Gastrocnemius medialis (tissue), 4 donors: Measurements from ENCODE around the gene CDH4. TPM values are rescaled to one million over a fixed set of nuclear protein-coding genes. Genes with fewer than 3 reads are reported as not detected.

Experiments used
- ATAC-seq, 2 donors: fragments of 150-250 bp; one replicate each; pipeline ENCODE4 v1.9.1; 2016
- DNase-seq, 2 donors: peaks; one replicate each; pipeline ENCODE4 v3.0.0-alpha.2; 2019
- H3K27ac ChIP-seq, 4 donors: fragments of 200-600 bp; sonication (generic); 1 replicate in 1 of 4; 2 replicates in 3 of 4; pipeline ENCODE4 v1.5.1; 2016 to 2018; ENCODE audit warnings: mild to moderate bottlenecking in 2 of 4, moderate library complexity in 1 of 4
- H3K27me3 ChIP-seq, 3 donors: fragments of 200-600 bp; sonication (generic) in 2 of 3; 1 replicate in 1 of 3; 2 replicates in 2 of 3; pipeline versions ENCODE4 v1.5.1 to v1.6.0; 2016 to 2019; ENCODE audit warnings: mild to moderate bottlenecking in 1 of 3, moderate library complexity in 1 of 3
- H3K36me3 ChIP-seq, 2 donors: fragments of 200-600 bp; sonication (generic) in 1 of 2; one replicate each; pipeline ENCODE4 v1.5.1; 2017 to 2018
- H3K4me1 ChIP-seq, 2 donors: fragments of 200-600 bp; sonication (generic) in 1 of 2; one replicate each; pipeline ENCODE4 v1.5.1; 2016 to 2017; ENCODE audit warnings: mild to moderate bottlenecking in 2 of 2
- H3K4me3 ChIP-seq, 4 donors: fragments of 200-600 bp; sonication (generic) in 3 of 4; 1 replicate in 1 of 4; 2 replicates in 3 of 4; pipeline ENCODE4 v1.5.1; 2016 to 2019; ENCODE audit warnings: mild to moderate bottlenecking in 2 of 4
- H3K9me3 ChIP-seq, 3 donors: fragments of 200-600 bp; sonication (generic) in 2 of 3; 1 replicate in 1 of 3; 2 replicates in 2 of 3; pipeline ENCODE4 v1.5.1; 2016 to 2019
- POLR2A ChIP-seq, 2 donors: fragments of 450-650 bp; IDR thresholded peaks; one replicate each; pipeline ENCODE4 v1.6.1; 2017; ENCODE audit warnings: antibody characterized with exemption in 2 of 2, mild to moderate bottlenecking in 2 of 2, moderate library complexity in 2 of 2
- in situ Hi-C, 4 donors: fragments of 200-750 bp; cut with MboI; loops; one replicate each; pipeline versions ENCODE4 v1.15.0 to v1.8.0; 2017; ENCODE audit warnings: low sequenced_read_pairs in 4 of 4
- intact Hi-C: fragments of 100-400 bp; cut with DNase I; formaldehyde crosslinking; loops from one replicate; pipeline ENCODE4 v1.15.1; 2023; ENCODE audit warnings: low total_unique reads
- total RNA-seq, 4 donors: library from RNA; depleted of rRNA; stranded (reverse); fragments of >200 nt; gene quantifications; one replicate each; pipeline versions ENCODE4 v1.1.0 to v1.2.3, GENCODE V29; 2016
- TF ChIP-seq, protein P1 (sequence below), 5 experiments: fragments of 450-650 bp in 3 of 5; fragments of 200-600 bp in 2 of 5; sonication (generic) in 2 of 5; IDR thresholded peaks in 4 of 5; conservative IDR thresholded peaks in 1 of 5; 1 replicate in 4 of 5; 2 replicates in 1 of 5; pipeline ENCODE4 v1.5.1; 2016 to 2019; ENCODE audit warnings: antibody characterized with exemption in 5 of 5, mild to moderate bottlenecking in 3 of 5, moderate library complexity in 3 of 5

Gene CDH4
- total RNA-seq, 4 donors from 2014 or later, result 0.38 to 1.2 (median 0.86) TPM

DNA sequence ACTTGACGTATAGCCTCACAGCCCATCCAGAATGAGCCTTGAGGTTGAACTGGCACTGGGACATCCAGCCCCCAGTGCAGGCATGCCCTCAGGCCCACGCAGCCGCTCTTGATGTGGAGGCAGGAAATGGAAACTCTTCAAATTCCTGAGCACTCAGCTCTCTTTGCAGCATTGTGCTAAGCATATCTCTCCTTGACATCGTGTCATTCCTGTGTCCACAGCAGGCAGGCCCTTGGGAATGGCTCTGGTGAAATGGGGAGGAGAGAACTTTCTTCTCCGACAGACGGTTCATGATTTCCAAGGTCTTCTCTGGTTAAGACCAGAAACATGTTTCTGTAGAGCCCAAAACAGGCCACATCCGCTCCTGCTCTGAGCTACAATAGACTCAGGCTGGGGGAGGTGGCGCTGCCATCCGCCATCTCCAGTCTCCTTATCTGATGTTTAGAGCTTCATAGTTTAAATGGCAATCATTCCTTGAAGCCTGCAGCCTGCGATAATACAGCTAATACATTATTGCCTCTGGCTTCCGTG lies 248.8 kb downstream of the CDH4 start:
- in situ Hi-C loops (no loop called here), intact Hi-C loops (no loop called here)
- no peak overlapping the region for H3K27ac ChIP-seq
- H3K36me3 ChIP-seq, result no peaks in the 10 kb centered on the region
- no peak for TF ChIP-seq POLR2A (IDR thresholded peaks at IDR 0.05)
- TF ChIP-seq, protein P1, sequence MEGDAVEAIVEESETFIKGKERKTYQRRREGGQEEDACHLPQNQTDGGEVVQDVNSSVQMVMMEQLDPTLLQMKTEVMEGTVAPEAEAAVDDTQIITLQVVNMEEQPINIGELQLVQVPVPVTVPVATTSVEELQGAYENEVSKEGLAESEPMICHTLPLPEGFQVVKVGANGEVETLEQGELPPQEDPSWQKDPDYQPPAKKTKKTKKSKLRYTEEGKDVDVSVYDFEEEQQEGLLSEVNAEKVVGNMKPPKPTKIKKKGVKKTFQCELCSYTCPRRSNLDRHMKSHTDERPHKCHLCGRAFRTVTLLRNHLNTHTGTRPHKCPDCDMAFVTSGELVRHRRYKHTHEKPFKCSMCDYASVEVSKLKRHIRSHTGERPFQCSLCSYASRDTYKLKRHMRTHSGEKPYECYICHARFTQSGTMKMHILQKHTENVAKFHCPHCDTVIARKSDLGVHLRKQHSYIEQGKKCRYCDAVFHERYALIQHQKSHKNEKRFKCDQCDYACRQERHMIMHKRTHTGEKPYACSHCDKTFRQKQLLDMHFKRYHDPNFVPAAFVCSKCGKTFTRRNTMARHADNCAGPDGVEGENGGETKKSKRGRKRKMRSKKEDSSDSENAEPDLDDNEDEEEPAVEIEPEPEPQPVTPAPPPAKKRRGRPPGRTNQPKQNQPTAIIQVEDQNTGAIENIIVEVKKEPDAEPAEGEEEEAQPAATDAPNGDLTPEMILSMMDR (IDR thresholded peaks at IDR 0.05 in 4 of 5, conservative IDR thresholded peaks at IDR 0.05 in 1 of 5), result no peak
- no peak overlapping the region for H3K4me3 ChIP-seq
- H3K9me3 ChIP-seq, result no peaks in the 10 kb centered on the region
- peaks cover 0 to 4% (median 0%) of the 10 kb centered on the region in 3 donors for H3K27me3 ChIP-seq
- no peak for DNase-seq
- no peaks in the 10 kb centered on the region for H3K4me1 ChIP-seq
- no peak for ATAC-seq

DNA sequence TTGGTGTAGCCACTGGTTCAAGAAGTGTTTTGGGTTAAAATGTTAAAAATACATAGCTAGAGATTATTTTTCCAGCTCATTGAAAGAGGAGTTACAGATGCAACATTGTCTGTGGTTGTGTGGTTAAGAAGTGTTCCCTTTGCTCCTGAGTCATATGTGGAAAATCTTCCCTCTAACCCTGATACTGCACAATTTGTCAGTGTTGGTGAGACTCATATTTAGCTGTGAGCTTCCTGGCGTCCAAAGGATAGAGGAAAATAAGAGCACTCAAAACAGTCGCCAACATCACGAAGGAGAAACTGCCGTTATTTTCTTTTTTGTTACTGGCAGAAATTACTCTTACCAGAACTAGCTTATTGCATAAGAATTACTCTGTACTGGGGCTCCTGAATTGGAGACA lies 250.4 kb downstream of the CDH4 start:
- no peak for DNase-seq
- Histone ChIP-seq H3K36me3 (no peaks in the 10 kb centered on the region), H3K4me1 (no peaks in the 10 kb centered on the region), H3K27ac (no peak overlapping the region), H3K4me3 (no peak overlapping the region), H3K27me3 (peaks cover 0 to 4% (median 0%) of the 10 kb centered on the region in 3 donors), H3K9me3 (no peaks in the 10 kb centered on the region)
- TF ChIP-seq POLR2A (IDR thresholded peaks at IDR 0.05), result no peak
- TF ChIP-seq, protein P1 (IDR thresholded peaks at IDR 0.05 in 4 of 5, conservative IDR thresholded peaks at IDR 0.05 in 1 of 5), result no peak
- in situ Hi-C loops, result no loop called here
- ATAC-seq, result no peak
- intact Hi-C loops, result no loop called here

DNA sequence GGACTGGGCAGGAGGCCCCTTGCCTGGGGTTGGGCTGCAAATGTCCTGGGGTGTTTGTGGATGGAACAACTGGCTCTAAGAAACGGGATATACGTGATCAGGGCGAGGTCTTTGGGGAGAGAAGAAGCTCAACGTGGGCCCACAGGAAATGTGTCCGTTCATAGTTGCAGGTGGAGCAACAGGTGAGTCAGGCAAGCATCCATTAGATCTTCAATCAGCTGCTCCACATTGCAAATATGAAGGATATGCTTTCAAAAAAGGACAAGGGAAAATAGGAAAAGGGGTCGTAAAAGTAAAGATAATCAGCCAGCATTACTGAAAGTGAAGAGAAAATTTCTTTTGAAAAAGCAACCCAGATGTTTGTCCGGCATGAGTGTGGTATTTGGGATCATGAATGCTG lies 251.0 kb downstream of the CDH4 start:
- DNase-seq (no peak), ATAC-seq (no peak)
- no peaks in the 10 kb centered on the region for H3K36me3 ChIP-seq
- H3K4me3 ChIP-seq, result no peak overlapping the region
- TF ChIP-seq POLR2A (IDR thresholded peaks at IDR 0.05), result no peak
- TF ChIP-seq, protein P1 (IDR thresholded peaks at IDR 0.05 in 4 of 5, conservative IDR thresholded peaks at IDR 0.05 in 1 of 5), result no peak
- in situ Hi-C loops (no loop called here), intact Hi-C loops (no loop called here)
- no peaks in the 10 kb centered on the region for H3K4me1 ChIP-seq
- peaks cover 0 to 4% (median 0%) of the 10 kb centered on the region in 3 donors for H3K27me3 ChIP-seq
- H3K9me3 ChIP-seq, result no peaks in the 10 kb centered on the region
- no peak overlapping the region for H3K27ac ChIP-seq

DNA sequence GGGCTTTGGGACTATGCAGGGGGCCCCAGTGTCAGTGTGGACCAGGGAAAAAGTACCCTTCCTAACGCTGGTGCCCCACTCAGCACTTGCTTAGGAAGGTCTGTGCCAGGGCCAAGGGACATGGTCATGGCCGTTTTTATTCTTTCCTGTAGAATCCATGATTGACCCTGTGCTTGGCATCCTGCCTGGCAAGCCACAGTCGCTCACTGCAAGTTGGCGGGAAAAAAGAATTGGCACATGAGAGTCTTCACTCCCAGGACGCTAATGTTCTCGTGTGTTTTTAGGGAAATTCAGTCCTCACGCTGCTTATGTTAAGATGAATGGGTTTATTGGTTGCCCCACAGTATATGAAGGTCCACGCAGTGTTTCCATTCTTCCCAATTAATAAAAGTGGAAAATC lies 253.4 kb downstream of the CDH4 start:
- no peak for ATAC-seq

More for the DNA sequence above, 253.4 kb downstream of the CDH4 start:
- H3K36me3 ChIP-seq, result no peaks in the 10 kb centered on the region
- no peak overlapping the region for H3K27ac ChIP-seq
- DNase-seq, result no peak
- no peaks in the 10 kb centered on the region for H3K4me1 ChIP-seq
- no peak overlapping the region for H3K4me3 ChIP-seq
- H3K9me3 ChIP-seq, result no peaks in the 10 kb centered on the region
- H3K27me3 ChIP-seq, result peaks cover 0 to 4% (median 0%) of the 10 kb centered on the region in 3 donors
- in situ Hi-C loops, result no loop called here
- intact Hi-C loops, result no loop called here
- TF ChIP-seq, protein P1 (IDR thresholded peaks at IDR 0.05 in 4 of 5, conservative IDR thresholded peaks at IDR 0.05 in 1 of 5), result no peak
- TF ChIP-seq POLR2A (IDR thresholded peaks at IDR 0.05), result no peak
